HL-60/S4 (cell line): ENCODE results near the gene WASF2.

Experiments
- in situ Hi-C: fragments of 300-500 bp; cut with MboI; formaldehyde crosslinking; loops from 2 replicates; pipeline ENCODE4 v1.14.3; 2022; ENCODE audit warnings: low sequenced_read_pairs

Gene WASF2

DNA sequence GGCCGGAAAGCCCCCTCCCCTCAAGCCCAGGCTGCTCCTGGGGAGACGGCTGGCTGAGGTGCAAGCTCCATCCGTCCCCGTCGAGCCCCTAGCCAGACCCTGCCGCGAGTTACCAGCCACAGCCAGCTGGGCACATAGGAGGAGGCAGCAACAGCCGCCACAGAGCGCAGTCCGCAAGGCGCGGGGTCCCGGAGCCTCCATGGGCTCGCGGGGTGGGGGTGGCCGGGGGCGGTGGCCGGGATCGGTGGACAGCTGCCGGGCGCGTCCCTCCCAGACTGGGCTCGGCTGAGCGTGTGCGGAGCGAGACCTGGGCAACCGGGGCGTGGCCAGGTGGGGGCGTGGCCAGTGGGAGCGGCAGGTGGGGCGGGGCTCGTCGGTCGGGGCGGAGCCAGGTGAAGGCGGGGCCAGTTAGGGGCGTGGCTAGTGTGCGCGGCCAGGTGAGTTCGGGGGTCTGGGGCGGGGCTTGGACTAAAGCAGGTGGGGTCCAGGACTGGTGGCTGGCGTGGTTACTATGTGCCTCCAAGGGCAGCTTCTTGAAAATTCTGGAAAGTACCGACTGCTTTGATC lies 106.8 kb downstream of the WASF2 start, which contains the start of gene CD164L2:
CD164L2 (minus strand) TSS at position 295 of the 567 bp plus-strand sequence; CDS start at position 201, 94 bp downstream.
- in situ Hi-C loops, result no loop called here

DNA sequence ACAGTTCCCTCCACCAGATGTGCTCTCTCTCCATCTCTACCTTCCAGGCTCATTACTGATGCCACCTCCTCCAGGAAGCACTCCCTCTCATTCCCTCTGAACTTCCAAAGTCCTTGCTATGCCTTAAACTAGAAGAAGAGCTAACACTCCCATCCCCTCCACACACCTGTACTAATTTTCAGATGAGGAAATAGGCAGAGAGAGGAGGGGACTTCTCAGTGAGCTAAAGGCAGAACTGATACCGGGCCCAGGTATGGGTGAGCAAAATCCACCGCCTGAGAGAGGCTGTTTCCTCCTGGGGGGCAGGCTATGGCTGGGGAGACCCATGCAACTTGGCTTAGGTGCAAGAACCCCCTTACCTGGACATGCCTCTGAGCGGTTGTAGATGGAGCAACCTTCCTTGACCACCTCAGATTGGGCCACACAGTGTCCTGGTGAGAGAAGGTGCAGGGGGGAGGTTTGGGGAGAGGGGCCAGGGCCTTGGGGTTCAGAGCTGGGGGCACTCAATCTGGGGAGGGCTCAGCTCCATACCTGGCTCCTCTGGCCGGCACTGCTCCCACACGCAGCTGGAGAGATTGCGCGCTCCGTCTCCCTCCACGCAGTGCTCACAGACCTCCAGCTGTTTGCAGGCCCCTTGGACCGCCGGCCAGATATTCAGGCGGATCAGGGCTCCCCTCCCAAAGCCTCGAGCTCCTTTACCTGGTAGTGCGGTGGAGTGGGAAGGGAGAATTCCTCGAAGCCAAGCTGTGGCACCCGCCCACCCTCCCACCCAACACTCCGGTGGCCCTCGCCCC lies 107.8 kb downstream of the WASF2 start:
- in situ Hi-C loops, result no loop called here

DNA sequence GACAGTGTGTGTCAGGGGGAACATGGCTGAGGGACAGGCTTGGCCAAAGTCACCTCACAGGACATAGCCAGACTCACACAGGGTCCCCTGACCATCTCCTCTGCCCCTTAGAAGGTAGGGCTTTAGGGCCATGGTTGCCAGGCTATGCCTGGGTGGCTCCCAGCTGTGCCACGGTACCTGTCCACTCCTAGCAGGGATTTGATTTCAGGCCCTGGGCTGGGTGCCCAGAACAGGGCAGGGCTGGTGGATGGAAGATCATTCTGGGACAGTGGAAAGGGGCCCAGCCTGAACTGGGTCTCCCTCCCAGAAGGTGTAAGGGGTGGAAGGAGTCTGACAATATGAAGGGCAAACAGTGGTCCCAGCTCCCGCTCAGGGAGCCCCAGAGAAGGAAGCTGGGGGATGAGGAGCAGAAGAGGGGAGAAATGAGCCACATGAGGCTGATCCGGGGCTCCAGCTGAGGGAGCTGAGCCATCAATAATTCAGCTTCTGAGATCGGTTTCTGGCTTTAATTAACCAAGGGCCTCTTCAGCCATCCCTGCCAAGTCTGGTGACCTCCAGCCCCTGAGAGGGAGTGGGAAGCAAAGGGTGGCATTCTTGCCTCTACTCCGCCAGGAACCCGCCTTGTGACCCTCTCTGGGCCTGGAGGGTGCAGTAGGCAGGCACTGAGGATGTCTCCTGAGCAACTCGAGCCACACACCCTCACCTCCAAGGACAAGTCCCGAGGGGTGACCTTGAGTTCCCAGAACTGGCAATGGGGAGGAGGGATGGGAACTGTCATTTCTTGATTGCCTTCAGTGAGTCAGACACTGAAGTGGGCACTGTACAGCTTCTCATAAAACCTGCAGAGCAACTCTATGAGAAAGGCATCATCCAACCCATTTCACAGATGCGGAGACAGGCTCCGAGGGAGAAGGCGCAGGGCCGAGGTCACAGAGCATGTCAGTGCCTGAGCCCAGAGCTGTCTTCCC lies 108.9 kb downstream of the WASF2 start:
- in situ Hi-C loops, result no loop called here

DNA sequence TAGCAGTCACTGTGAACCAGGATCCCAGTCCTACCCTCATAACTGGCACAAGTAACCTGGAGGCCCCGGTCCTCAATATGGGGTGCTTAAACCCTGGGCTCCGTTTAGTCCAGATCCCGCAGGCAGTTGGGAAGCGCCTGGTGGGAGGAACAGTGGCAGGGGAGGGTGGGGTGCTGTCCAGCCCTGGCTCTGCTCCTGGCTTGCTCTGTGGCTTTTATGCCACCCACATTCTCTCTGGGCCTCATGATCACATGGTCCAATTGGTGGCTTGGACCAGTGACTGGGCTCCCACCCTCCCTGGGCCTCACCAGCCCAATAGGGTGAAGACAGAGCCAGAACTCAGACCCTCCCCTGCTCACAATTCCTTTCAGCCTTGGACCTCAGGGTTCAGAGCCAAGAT lies 109.7 kb downstream of the WASF2 start:
- in situ Hi-C loops, result no loop called here

DNA sequence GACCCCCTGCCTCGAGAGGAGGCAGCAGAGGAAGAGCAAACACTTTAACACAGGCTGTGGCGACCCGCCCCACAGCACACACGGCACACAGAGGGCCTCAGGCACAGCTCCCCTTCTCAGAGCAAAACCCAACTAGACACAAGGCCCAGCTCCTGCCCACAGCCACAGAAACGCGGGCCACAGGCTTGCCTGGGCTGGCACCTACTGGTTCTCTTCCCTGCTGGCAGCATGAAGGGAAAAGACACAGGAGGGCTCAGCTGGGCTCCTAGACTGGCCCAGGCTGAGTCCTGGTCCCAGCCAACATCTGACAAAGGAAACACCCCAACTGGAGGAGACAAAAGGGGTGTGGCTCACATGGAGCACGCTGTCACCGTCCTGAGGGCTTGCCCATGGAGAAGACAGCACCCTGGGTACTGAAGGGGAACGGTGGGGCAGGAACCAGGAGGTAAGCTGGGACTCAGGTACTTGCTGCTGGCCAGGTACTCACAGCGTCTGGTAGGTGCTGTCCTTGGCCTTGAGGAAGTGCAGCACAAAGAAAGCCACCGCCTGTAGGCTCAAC lies 110.3 kb downstream of the WASF2 start:
- in situ Hi-C loops, result no loop called here

DNA sequence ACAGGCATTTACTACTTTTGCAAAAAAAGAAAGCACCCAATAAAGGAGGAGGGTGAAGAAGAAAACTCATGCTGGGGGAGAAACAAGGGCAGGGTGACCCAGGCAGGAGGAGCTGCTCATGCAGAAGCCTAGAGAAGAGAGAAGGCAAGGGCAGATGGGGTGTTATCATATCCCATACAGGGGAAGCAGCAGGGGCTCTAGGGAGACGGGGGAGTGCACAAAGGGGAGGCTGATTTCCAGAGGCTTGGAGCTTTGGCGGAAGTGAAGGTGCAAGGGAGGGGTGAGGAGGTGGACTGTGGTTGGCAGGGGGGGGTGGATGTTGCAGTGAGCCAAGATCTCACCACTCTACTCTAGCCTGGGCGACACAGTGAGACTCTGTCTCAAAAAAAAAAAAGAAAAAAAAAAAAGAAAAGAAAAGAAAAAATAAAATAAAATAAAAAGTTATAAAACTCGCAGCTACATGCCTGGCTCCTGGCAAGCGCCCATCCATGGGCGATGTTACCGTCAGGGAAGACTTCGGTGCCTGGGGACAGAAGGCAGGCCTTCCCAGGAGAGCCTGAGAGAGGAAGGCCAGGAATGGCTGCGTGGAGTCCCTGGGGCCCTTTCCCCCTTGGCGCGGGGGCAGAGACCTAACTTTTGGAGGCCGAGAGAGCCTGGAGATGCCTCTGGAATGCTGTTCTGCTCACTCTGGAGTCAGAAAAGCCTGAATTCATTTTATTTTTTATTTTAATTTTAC lies 112.0 kb downstream of the WASF2 start:
- in situ Hi-C loops, result no loop called here

DNA sequence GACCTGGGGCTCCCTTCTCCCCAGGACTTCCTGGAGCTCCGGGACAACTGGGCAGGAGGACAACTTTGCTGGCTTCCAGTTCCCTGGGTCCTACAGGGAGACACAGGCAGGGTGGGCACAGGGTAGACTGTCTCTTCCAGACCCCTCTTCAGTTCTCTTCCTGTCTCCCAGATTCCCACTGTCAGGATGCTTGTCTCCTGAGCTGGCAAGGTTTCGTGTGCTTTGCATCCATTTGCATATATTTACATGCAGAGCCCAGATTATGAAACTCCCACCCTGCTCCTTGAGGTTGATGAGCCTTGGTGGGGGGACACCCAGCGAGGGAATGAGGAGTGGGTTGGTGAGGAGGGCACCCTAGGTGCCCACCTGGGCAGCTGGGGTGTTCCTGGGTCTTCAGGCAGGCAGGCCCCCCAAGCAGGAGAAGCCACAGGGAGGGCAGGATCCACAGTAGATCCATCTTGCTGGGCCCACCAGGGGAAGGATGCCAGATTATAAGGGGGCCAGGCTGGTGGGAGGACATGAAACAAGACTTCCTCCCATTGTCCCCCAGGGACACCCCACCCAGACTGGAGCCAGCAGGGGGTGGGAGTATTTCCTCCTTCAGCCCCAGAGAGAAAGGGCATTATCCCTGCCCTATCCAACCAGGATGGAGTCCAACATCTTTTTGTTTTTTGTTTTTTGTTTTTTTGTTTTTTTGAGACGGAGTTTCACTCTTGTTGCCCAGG lies 115.4 kb downstream of the WASF2 start, which contains the start of gene FCN3:
FCN3 (minus strand) TSS at position 463 of the 725 bp plus-strand sequence; CDS start at position 457, 6 bp downstream.
- in situ Hi-C loops, result no loop called here

DNA sequence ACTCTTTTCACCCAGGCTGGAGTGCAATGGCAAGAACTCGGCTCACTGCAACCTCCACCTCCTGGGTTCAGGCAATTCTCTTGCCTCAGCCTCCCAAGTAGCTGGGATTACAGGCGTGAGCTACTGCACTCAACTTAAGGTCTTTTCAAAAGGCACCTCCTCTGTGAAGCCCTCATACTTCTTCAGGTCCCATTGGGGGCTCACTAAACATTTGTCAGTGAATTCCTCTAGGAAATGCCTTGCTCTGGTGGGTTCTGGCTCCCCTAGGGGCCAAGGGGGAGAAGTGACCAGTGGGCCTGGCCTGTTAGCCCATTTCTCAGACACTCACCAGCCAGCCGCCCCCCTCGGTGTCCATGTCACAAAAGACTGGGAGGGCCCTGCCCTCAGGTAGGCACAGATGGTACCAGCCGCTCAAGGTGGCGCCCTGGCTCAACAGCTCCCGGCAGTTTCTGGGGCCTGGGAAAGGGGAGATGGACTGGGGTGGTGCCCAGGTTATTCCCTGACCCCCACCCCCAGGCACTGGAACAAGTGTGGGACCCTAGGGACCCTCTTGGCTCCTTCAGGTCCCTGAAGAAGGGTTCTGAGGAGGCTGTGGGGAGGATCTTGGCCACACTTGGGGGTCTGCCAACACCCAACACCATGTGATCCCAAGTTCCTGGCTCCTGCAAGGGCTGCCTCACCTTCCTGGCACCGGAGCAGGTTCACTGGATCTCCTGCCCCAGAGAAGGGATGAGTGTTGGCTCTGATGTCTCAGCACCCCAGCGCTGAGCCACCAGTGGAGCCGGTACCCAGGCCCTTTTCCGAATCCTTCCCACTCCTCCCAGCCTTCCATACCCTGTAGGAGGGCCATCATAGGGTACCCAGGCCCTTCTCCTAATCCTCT lies 116.9 kb downstream of the WASF2 start:
- in situ Hi-C loops, result no loop called here

DNA sequence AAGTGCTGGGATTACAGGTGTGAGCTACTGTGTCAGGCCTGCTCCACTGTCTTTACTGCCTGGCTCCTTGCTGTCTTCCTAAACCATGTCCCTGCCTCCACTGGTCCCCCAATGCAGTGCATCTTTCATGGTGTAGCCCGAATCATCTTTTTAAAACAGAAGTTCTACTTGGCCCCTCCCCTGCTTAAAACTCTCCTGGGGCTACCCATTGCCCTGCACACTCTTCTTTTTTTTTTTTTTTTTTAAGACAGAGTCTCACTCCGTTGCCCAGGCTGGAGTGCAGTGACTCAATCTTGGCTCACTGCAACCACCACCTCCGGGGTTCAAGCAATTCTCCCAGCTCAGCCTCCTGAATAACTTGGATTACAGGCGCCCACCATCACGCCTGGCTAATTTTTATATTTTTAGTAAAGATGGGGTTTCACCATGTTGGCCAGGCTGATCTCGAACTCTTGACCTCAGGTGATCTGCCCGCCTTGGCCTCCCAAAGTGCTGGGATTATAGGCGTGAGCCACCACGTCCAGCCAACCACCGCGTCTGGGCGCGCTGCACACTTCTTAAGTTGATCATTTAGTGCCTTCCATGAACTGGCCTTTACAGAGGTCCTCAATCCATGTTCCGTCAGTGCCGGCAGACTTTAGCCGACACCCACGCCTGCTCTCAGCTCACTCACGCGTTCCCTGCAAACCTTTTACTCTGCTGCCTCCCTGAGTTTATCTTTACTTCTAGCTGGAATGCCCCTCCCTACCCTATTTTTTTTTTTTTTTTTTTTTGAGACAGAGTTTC lies 117.8 kb downstream of the WASF2 start:
- in situ Hi-C loops, result no loop called here

DNA sequence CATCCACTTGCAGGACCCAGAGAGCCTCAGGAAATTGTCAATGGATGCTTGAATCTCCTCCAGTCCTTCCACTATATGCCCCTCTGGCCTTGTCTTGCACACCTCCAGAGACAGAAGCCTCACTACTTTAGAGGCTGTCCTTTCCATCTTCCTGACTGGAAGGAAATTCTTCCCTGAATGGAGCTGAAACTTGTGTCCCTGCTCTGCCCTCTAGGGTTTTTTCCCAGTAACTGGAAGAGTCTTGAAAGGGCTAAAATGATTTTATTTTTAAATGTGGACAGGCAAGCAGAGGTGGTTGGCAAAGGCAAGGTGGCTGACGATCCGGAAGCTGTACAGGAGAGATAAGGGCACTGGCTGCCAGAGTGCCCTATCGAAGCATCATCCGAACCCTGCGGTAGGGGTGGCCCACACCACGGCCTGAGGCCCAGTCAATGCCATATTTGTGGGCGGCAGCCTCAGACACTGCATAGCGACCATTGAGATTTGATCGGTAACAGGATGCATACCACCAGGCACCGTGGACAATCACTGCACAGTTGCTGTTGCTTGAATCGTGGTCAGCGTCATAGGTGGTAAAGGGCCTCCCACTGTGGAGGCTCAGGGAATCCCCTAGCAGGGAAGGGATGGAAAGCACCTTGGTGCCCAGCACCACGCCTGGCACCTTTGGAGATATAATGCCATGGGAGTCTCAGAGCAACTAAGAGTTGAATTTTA lies 120.9 kb downstream of the WASF2 start:
- in situ Hi-C loops, result no loop called here

DNA sequence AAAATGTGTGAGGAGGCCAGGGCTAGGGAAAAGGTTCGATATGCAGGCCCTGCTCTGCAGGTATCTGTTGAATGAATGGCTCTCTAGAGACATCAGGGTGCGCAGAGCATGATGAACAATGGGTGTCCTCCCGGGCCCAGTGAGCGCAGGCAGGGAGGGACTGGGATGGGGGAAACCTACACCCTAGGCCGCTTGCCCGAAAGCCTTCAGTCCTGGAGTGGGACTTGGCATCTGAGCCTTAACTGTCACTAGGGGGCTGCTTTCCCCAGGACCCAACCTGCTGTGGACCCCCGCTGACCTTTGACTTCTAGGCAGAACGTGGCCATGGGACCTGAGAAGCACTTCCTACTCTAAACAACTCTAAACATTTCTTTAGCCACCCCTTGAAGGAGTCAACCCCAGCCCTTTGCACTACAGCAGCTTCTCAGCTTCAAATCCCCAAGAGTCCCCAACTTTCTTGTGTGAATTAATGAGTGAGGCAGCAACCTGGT lies 122.8 kb downstream of the WASF2 start:
- in situ Hi-C loops, result no loop called here

DNA sequence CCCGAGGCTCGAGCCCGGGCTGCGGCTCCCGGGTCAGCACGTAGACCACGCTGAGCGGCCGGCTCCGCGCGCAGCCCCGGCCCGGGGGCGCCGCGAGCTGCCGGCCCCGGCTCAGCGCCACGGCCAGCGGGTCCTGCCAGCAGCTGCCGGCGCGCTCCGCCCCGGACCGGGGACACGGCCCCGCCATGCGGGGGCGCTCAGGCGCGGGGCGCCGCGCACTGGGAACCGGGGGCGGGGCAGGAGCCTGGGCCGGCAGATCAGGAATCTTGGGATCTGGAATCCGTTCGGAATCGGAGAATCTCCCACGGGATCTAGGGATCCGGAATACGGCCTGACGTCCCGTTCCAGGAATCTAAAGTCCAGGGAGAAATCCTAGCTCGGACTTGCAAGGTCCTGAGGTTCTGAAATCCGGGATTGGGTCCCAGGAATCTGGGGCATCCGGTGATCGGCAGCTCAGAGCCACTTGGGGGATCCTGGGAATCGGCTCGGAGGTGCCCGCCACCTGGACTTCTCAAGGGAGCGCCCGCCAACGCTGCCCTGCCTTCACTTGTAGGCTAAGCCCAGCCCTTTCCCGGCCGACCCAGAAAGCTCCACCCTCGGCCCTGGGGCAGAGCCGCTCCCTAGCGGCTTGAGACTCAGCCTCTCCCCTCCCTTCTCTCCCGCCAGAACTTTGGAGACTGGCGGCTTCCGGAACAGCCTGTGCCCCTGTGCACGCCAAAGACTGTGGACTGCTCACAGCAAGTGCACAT lies 123.4 kb downstream of the WASF2 start, which contains the start of gene MAP3K6:
MAP3K6 (minus strand) TSS at position 551 of the 749 bp plus-strand sequence; CDS start at position 187, 364 bp downstream.
- in situ Hi-C loops, result no loop called here

DNA sequence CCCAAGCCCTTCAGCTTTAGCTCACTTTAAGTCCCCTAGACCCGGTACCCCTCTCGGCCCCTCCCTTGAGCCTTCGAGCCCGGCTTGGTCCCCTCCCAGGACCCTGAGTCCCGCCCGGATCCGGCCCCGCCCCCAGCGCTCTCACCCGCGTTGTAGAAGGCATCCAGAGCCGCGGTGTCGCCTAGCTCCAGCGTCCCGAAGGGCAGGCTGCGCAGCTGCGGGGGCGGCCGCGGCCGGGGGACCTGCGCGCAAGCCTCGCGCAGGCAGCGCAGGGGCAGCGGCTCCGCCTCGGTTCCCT lies 123.9 kb downstream of the WASF2 start:
- in situ Hi-C loops, result no loop called here

DNA sequence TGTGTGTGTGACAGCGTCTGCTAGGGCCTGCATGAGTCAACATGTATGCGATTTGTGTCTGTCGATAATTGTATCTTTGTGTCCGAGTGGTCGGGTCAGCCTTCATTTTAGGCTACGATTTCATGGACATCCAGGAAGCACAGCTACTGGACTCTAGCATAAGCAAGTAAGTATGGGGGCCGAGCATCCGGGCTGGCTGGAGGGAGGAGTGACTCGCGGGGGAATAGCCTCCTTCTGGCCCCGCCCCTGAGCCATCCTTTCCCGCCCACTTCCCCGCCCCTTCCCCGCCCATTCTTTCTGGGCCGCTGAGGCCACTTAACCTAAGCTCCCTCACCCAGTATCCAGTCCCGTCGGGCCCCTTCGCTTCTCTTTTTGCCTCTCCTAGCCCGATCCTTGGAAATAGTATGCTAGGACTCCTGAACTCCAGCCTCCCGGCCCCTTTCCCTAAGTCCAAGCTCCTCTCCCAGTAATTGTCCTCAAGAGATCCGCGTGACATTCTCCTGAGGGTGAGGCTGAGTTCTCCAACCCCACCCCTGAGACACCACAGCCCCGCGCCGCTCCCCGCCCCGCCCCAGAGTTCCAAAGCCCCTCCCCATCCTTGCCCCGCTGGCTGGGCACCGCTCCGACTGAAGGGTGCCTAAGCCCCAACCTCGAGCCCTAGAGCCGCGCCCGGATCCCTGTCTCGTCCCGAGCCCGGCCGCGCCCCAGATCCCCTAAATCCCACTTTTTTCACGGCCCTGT lies 124.4 kb downstream of the WASF2 start:
- in situ Hi-C loops, result no loop called here

DNA sequence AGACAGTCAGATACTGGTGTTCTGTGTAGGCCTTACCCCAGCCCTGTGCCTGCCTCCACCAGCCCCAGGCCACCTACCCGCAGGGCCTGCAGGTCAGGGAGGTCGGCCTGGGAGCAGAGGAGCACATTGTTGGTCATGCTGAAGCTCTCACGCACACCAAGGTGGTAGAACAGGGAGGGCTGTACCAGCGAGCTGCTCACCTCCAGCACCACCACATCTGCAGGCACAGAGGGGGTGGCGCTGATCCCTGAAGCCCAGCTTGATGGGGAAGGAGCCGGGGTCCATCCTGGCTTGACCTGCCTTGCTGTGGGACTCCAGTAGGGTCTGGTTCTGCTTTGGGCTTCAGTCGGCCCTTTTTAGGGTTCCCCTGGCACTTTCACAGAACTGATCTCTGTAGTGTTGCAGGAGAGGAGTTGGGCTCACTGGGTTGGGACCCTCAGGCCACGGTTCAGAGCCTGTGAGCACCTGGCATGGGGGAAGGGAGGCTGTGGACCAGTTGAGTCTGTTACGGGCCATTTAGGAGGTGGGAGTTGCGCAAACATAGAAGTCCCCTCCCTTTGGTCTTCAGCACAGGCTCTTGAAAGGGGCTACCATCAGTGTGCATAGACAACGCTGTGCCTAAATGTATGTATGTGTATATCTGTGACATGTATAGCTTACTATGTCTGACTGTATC lies 125.1 kb downstream of the WASF2 start:
- in situ Hi-C loops, result no loop called here
